Embryonic facial prominence (tissue), 1 donor: Measurements from ENCODE around the gene CCDC83.

Experiments used
- DNase-seq: peaks from one replicate; pipeline ENCODE4 v3.0.0-alpha.2; 2016; ENCODE audit errors: extremely low spot score

CCDC83 gene

DNA sequence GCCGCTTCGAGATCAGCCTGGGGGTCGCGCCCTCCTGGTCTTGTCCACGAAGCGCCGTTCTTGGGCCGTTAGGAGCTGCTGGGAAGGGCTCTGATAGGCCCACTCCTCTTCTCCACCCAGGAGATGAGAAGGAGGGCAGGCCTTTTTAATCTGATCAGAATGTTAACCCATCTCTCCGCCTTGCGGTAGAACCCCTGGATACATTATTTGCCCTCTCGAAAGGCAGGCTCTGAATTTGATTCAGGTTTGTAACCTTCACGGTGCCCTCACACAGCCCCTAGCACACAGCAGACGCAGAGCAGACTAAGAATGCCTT is at the start of gene CCDC83:
TSS of gene CCDC83 (plus strand) at position 43 of the 316 bp plus-strand sequence. CDS start 9,741 bp downstream, outside the sequence.
- peak; percentile 9 for DNase-seq

DNA sequence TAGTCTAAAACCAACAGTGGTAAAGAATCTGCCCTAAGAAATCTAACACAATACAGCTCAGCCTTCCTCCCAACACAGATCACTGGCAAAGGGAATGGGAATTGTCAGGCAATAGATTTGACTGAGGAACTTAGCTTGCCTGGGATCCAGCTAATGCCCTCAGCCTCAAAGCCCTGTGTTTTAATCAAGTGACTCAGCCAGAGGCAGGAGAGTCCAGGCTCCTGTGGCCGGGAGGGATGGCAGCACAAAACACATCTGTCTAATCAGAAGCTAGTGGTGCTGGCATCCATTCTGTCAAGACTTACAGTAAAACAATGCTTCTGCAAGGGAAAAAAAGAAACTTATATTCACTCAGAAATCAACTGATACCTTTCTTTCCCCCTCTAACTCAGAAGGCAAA is 49.8 kb upstream of the CCDC83 start:
- DNase-seq = no peak

DNA sequence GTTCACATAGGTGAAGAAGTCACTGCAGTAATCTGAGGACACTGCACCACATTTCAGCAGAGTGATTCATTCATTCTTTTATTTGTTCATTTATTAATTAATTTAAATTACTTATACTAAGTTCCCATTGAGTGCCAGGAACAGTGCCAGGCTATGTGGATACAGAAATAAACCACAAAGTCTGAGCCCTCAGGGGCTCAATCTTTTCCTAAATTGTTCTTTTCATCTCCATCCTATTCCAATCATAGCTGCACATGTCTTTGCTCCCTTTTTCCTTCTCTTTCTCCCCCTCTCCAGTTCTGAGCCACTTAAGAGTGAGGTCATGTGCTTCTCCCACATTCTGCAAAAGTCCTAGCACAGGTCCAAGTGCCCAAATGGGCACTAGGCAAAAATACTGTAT is 49.2 kb upstream of the CCDC83 start:
- no peak for DNase-seq

DNA sequence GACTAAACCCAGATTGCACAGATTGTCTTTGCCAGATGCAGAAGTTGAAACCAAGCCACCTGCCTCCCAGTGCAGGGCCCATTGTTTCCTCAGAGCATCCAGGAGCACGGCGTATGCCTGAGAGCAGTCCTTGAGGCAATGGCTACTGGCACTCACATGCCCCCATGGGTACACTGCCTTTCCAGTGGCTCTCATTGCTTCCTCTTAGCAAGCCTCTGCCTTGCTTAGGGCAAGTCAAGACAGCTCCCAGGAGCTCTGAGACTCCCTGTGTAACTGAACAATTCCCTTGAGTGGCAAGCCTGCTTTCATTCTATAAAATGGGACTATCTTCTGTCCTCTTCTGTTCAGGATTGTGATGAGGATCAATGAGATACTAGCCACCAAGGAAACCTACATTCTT is 48.3 kb upstream of the CCDC83 start:
- DNase-seq = no peak

DNA sequence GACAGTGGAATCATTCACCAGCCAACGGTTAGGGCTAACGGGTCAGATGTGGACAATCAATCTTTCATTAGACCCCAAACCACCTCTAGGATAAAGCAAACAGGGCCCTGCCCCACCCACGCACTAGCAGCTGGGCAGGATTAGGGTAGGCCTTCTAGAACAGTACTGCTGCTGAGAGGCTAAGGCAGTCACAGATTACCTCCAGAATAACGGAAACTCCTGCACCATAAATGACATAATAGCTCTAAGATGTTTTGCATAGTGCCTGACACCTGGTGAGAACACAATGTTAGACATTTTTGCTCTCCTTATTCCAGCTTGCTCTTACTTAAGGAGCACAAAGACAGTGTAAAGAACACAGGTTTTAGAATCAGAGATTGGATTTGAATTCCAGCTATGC is 46.0 kb upstream of the CCDC83 start:
- no peak for DNase-seq

DNA sequence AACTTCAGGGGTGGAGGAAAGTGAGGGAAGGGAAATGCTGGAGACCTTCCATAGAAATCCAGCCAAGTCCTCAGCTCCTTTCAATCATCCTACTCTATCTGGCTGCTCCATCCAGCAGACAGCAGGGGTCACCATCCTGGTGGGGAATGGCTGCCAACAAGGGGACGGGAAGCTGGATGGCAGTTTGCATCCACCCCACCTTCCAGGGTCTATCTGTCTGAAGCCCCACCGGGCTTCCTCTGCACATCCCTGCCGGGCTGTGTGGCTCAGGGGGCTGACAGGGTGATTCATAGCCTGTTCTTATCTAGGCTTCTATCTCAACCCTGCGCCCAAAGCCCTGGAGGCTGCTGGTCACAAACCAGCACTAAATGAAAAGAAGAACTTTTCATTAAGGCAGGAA is 45.3 kb upstream of the CCDC83 start:
- DNase-seq = no peak

DNA sequence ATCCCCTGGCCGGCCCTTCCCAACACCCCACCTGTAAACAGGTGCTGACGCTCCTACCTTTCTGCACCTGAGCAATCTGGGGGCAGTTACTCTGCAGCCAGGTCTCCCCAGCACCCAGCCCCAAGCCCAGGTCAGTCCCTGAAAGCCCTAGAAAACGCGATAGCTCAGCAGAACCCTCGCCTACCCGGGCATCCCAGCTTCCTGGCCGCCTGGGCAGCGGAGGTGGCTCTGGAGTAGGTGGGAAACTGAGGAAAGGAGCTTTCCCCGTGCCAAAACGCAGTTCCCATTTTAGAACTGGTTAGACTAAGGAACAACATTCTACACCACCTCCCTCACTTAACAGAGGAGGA is 44.7 kb upstream of the CCDC83 start:
- DNase-seq = no peak

DNA sequence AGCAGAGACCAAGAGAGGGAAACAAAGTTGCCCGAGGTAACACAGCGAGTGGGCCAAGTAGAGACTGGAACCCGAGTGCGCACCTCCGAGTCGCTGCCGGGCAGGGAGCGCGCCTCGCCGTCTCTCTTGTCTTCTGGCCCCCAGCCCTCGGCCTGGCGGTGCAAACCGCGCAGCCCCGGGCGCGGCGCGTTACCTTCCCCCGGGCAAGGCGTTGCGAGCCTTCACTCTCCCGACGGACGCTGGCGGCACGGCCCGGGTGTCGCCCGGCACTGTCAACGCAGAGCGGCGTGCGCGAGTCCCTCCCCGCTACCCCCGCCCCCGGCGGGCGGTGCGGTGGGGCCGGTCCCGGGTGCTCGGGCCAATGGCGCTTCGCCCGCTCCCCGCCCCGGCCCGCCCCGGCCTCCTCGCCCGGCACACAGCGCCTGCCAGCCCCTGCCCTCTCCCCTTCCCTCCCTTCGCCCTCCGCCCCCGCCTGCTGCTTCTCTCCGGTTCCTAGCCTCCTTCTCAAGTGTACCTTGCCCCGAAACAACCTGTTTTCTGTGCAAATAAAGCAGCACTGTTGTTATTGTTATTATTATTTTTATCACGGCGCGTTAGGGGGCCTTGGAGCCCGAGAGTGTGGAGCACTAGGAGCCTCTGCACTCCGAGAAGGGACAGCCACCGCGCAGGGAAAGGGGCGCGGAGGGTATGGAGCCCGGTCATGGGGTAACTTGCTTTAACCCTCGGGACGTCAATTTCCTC is 44.1 kb upstream of the CCDC83 start, which contains the start of gene SYTL2:
TSS of gene SYTL2 (minus strand) at position 271 of the 741 bp plus-strand sequence. CDS start 53,416 bp downstream, outside the sequence.
- no peak for DNase-seq

DNA sequence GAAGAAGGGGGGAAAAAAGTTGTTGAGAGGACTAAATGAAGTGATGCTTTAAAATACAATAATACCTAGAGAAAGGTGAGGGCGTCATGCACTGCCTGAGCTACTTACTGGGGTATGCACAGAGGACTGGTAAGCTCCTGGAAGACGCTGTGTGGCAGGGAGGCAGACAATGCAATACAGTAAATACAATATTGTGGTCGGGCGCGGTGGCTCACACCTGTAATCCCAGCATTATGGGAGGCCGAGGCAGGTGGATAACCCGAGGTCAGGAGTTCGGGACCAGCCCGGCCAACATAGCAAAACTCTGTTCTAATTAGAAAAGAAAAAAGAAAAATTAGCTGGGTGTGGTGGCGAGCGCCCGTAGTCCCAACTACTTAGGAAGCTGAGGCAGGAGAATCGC is 43.6 kb upstream of the CCDC83 start:
- DNase-seq = no peak

DNA sequence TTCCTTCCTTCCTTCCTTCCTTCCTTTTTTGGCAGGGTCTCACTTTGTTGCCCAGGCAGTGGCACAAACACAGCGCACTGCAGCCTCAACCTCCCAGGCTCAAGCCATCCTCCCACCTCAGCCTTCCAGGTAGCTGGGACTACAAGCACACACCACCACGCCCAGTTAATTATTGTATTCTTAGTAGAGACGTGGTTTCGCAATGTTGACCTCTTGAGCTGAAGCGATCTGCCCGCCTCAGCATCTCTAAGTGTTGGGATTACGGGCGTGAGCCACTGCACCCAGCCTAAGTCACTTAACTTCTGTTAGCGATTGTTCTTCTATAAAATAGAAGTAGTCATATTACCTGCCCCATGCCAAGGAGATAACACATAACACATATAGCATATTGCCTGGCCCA is 41.5 kb upstream of the CCDC83 start:
- no peak for DNase-seq

DNA sequence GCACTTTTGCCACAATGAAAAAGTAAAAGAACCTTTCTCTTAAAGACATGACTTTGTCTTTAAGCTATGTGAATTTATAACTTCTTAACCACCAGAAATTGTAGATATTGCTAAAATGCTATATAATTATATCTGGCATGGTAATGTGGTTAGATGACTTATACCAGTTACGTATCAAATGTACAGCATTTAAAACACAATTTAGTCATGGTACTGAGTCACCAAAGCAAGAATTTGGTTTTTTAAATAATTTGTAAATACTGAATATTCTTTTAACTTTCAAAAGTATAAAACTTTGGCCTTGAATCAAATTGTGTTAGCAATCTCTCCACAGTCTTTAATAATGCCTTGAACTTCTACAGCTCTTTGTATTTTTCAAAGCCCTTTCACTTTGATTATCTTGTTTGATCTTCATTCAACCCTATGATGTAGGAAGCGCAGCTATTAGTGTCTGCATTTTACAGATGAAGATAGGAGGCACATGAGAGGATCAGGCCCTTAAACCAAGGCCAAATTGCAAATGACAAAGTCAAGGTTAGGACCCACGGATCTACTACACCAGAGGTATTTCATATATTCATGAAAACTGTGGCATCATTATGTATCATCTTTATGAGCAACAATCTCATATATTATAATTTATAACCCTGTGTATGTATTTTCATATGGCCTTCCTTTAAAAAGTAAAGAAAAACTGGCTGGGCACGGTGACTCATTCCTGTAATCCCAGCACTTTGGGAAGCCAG is 39.8 kb upstream of the CCDC83 start:
- no peak for DNase-seq

DNA sequence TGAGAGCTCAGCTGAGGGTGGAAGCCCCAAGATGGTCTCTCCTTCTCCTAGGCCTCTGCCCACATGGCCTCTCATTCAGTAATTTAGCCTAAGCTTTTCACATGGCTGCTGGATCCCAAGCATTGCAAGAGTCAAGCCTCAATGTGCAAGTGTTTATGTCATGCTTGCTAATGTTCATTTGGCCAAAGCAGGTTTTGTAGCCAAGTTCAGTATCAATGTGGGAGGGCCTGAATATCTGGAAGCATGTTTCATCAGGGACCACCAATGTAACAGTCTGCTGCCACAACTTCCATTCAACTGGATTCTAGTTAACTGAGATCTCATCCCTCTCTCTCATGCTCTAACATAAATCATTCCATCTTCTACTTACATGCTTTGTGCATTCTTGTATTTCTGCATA is 35.7 kb upstream of the CCDC83 start:
- DNase-seq = no peak

DNA sequence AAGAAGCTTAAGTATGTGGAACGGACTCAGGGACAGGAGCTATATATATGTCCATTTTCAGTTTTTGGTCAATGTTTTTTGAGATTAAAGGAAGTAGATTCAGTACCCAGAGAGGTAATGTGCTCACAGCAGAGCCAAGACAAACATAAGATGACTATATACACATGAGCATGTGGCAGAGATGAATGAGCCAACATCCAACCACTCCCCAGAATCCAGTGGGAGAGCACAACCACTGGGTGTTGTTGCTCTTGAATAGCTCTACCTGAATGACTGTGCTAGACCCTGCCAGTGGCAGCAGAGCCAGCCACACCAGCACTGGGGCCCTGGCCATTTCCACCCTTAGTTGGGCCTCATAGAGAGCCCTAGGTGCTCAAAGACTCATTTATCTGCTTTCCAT is 33.5 kb upstream of the CCDC83 start:
- DNase-seq = no peak

DNA sequence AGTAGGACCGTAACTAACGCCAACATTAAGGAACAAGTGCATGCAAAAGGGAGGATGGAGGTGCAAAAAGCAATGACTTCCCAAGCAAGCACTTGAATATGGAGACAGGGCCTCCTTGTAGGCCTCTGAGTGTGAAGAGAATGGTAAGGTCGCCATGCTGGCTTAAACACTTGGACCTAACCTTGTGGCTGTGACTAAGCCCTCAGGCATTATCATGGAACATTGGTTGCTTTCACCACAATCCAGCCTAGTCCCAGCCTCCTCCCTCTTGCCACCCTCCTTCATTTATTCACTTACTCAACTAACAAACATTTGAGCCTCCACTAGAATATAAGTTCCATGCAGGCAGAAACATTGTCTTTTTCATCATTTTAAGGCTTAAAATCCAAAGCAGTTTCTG is 32.4 kb upstream of the CCDC83 start:
- DNase-seq = no peak

DNA sequence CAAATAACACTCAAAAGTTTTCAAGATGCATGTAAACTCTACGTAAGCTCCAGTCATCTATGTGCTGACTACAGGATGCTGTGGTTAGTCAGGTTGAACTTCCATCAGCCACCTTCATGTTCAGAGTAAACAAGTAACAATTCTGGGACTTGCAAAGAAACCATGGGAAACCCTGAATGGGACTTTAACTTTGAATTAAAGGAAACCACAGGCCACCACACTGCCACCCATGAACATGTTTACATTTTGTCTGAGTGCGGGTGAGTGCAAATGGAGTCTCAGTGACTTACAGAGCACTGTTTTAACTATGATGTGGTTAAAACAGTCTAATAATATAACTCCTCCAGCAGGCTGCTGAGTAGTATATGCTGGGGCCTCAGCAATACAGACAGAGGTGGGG is 31.4 kb upstream of the CCDC83 start:
- DNase-seq = no peak

DNA sequence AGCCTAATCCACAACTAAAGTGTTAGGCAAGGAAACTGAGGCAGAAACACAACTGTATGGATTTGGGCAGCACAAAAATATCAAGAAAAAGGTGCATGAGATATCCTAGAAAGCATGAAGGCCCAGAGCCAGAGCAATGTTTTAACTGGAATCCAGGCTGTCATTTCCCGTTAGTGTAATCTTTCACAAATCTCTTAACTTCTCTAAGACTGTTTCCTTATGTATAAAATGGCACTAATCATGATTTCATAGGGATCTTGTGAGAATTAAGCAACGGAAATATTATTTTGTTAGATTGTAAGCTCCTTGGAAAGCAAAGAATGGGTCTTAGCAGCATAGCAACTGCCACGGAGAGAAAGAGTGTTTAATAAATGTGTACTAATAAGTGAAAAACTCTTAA is 29.6 kb upstream of the CCDC83 start:
- no peak for DNase-seq

DNA sequence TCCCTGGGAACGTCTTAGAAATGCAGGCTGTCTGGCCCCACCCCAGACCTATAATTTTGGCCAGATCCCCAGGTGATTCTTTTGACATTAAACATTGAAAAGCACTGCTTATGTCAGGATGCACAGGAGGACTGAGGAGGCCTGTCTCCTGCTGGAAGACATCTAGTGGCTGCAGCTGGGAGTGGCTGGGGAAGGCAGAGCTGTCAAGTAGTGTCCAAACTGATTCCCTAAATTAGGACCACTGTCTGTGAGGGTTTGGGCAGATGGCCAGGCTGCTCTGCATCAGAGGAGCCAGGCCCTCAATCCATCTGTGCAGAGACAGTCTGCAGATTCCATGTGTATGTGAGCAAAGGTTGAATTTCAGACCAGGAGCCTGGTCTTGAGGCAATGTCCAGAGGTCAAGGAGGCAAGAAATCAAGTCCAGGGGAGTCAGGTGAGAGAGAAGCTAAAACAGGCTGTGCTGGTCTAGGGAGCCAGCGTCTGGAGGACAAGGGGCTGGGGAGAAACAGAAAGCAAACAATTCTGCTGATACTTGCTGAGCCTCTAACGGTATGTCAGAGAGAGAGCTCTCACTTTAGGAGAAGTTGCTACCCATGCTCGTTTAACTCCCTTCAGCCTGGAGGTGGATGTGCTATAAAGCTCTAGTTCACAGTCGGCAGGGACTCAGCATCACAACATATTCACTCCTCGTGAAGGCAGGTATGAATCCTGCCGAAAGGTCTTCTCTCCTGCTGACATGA is 28.9 kb upstream of the CCDC83 start:
- DNase-seq = no peak

DNA sequence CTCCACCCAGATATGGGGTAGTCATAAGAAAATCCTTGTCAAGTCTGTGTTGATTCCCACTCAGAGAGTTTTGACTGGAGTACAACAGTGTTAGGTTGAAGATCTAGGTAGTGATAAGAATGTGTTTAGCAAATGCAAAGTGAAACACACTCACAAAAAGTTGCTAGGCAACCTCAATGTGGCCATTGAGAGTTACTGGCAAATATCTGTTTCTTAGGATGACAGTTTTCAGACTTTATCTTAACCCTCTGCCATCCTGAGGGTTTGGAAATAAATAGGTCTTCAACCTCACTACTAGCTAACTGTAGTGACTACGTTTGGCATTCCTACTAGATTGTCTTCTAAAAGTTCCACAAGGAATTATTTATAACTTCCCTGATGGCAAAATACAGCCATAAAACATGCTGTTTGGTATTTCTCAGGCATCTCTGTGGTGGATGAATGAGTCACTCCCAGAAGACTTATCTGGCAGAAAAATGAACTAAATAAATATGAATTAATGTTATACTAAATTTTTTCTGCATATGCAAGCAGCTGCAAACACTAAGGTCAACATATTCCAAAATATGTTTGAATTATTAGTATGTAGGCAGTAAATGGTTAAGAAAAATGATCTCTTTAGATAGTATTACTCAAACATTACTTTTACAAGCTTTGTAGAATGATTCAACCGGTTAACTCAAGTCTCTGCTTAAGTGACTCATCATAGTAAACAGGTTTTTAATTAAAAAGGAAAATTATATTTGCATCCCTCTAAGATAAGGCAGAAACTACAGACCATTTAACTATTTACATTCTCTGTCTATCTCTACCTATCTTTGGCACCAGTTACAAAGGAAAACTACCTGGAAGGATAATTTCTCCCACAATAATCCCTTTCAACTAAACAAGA is 27.2 kb upstream of the CCDC83 start:
- DNase-seq = no peak

DNA sequence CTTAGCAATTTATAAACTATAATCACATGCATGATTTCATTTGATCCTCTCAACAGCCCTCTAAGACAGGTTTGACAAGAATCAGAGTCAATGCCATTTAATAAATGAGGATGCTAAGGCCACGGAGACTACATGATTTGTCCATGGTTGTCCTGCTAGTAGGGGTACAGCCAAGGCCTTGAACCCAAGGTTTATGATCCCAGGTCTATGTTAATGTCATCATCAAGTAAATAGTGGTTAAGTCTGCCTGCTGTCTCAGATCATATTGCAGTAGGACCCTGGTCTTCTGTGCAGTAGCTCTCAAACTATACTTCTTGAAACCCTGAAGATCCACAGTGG is 26.6 kb upstream of the CCDC83 start:
- DNase-seq = no peak

DNA sequence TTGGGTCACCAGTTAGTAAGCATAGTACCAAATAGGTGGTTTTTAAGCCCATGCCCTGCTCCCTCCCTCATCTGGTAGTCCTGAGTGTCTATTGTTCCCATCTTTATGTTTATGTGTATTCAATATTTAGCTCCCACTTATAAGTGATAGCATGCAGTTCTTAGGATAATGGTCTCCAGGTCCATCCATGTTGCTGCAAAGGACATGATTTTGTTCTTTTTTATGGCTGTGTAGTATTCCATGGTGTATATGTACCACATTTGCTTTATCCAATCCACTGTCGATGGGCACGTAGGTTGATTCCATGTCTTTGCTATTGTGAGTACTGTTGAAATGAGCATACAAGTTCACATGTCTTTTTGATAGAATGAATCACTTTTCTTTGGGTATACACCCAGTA is 26.0 kb upstream of the CCDC83 start:
- no peak for DNase-seq

DNA sequence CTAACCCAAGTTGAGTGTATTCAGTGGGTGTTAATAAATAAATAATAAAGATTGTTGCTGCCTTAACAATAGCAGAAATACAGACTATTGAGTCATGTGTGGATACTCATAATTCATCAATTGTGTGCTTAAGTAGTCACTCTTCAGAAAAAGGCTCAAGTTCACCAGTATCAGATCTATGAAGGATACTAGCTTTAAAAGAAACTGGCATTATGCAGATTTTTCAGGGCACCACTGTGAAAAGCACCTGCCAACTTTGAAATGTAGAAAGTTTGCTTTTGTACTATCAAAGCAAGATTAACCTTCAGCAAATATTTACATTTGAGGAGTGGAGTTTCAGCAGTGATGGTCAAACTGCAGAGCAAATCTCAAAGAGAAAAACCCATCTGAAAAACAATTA is 24.1 kb upstream of the CCDC83 start:
- DNase-seq = no peak

DNA sequence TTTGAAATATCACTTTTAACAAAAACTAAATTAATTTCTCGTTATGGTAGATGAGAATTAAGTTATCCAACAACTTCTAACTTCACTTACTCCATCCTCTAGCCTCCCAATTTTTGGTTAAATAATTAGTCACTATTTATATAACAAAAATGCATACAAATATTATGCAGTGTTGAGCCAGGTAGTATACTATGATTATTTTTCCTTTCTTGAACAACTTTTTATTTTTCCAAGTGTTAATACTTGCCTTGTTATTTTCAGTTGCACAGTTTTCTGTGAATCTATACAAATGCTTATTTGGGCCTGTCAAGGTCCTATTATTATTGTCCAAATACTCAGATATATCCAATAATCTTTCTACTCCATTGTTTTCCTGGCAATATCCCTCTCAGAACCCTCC is 19.9 kb upstream of the CCDC83 start:
- DNase-seq = no peak
